Activated naive CD4-positive, alpha-beta T cell treated with anti-CD3 and anti-CD28 coated beads, Interleukin-2, amount 50 U/mL, for 16 hours (primary cell): Measurements from ENCODE around the gene BASP1.
"Not testable (repeated sequence)": the region's sequence is repeated elsewhere in the genome, so short reads cannot be mapped to it uniquely, and the experiment has no call there.

Experiments used
- DNase-seq: peaks from one replicate; pipeline ENCODE4 v3.0.0-alpha.2; 2020

BASP1 gene

GRCh38 chr5:17295671-17296070 is 78.2 kb downstream of the BASP1 start:
- no peak for DNase-seq

GRCh38 chr5:17302106-17302505 is 84.7 kb downstream of the BASP1 start:
- no peak for DNase-seq

- no peak for DNase-seq
Measured at GRCh38 chr5:17302604-17303003, 85.2 kb downstream of the BASP1 start.

- DNase-seq = no peak
Measured at GRCh38 chr5:17304282-17304681, 86.9 kb downstream of the BASP1 start.

- no peak for DNase-seq
Measured at GRCh38 chr5:17305017-17305416, 87.6 kb downstream of the BASP1 start.

GRCh38 chr5:17305964-17306725 is 88.7 kb downstream of the BASP1 start:
- no peak for DNase-seq

- no peak for DNase-seq
Measured at GRCh38 chr5:17306726-17307091, 89.3 kb downstream of the BASP1 start.

GRCh38 chr5:17307440-17307839 is 90.0 kb downstream of the BASP1 start:
- not testable (repeated sequence) for DNase-seq

- DNase-seq = no peak
Measured at GRCh38 chr5:17308326-17309065, 91.1 kb downstream of the BASP1 start.

GRCh38 chr5:17309462-17309861 is 92.0 kb downstream of the BASP1 start:
- no peak for DNase-seq

GRCh38 chr5:17310502-17310901 is 93.1 kb downstream of the BASP1 start:
- DNase-seq = not testable (repeated sequence)

- not testable (repeated sequence) for DNase-seq
Measured at GRCh38 chr5:17311811-17312210, 94.4 kb downstream of the BASP1 start.

GRCh38 chr5:17312358-17312757 is 94.9 kb downstream of the BASP1 start:
- no peak for DNase-seq

GRCh38 chr5:17314907-17315471 is 97.6 kb downstream of the BASP1 start:
- DNase-seq = no peak

- no peak for DNase-seq
Measured at GRCh38 chr5:17315710-17316221, 98.3 kb downstream of the BASP1 start.

GRCh38 chr5:17316970-17317459 is 99.6 kb downstream of the BASP1 start:
- no peak for DNase-seq

GRCh38 chr5:17317473-17317872 is 100.0 kb downstream of the BASP1 start:
- DNase-seq = no peak

- DNase-seq = not testable (repeated sequence)
Measured at GRCh38 chr5:17319095-17319494, 101.7 kb downstream of the BASP1 start.

GRCh38 chr5:17325770-17326599 is 108.6 kb downstream of the BASP1 start:
- DNase-seq = no peak
